Esophagus squamous epithelium (tissue), 4 donors: Measurements from ENCODE around the gene ALOX15B.
A peak's percentile ranks its signal among the peaks of the same experiment; 100 is the strongest.

Experiments used
- POLR2A ChIP-seq, 4 donors: fragments of 450-650 bp; IDR thresholded peaks; one replicate each; pipeline ENCODE4 v1.6.1; 2017; ENCODE audit warnings: antibody characterized with exemption in 4 of 4, mild to moderate bottlenecking in 4 of 4, moderate library complexity in 3 of 4
- TF ChIP-seq, protein P1 (sequence below), 6 experiments: fragments of 450-650 bp in 4 of 6; fragments of 200-600 bp in 2 of 6; sonication (generic) in 2 of 6; IDR thresholded peaks; one replicate each; pipeline ENCODE4 v1.5.1; 2016 to 2019; ENCODE audit warnings: antibody characterized with exemption in 6 of 6, mild to moderate bottlenecking in 4 of 6, moderate library complexity in 4 of 6

DNA sequence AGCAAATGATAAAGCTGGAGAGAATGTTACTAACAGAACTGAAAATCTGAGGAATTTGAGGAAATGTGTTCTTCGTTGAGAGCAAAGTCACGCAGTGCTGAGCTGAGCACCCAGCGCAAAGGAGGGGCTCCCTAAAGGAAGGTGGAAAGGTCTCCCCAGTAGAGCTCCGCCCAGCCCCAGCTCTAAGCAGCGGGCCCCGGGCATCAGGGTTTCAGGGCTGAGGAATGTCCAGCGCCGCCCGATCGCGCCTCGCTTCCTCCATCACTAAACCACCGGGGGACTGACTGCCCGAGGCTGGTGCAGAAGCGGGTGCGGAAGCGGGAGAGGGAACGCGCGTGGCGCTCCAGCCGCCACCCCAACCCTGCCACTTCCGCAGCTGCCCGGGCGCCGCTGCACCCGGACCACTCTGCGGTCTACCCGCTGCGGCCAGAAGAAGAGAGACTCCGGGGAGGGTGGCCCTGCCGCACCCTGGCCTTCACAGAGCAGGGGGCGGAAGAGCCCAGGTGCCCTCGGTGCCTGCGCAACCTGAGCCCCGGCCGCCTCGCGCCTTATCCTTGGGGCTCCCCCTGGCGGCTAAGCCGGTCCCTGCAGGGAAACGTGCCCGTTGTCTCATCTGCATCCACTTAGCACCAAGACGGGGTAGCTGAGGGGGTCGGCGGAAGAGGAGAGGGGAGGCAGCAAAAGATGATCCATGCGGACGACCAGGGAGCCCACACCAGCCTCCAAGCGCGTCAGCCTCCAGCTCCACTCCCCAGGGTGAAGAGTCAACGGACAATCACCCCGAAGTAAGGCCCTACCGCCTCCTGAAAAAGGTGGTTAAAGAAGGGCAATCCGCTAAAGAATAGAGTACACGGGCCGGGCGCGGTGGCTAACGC is 48.8 kb upstream of the ALOX15B start:
- TF ChIP-seq, protein P1, sequence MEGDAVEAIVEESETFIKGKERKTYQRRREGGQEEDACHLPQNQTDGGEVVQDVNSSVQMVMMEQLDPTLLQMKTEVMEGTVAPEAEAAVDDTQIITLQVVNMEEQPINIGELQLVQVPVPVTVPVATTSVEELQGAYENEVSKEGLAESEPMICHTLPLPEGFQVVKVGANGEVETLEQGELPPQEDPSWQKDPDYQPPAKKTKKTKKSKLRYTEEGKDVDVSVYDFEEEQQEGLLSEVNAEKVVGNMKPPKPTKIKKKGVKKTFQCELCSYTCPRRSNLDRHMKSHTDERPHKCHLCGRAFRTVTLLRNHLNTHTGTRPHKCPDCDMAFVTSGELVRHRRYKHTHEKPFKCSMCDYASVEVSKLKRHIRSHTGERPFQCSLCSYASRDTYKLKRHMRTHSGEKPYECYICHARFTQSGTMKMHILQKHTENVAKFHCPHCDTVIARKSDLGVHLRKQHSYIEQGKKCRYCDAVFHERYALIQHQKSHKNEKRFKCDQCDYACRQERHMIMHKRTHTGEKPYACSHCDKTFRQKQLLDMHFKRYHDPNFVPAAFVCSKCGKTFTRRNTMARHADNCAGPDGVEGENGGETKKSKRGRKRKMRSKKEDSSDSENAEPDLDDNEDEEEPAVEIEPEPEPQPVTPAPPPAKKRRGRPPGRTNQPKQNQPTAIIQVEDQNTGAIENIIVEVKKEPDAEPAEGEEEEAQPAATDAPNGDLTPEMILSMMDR (IDR thresholded peaks at IDR 0.05): peak; percentile 93 to 99 (median 96)
- TF ChIP-seq POLR2A (IDR thresholded peaks at IDR 0.05): no peak
